Eye (tissue), 1 donor: ENCODE results near the gene SLC2A5.

Source experiments
- DNase-seq: peaks from one replicate; pipeline ENCODE4 v3.0.0-alpha.2; 2015

SLC2A5 gene

GRCh38 chr1:9088807-9089206, 19.4 kb upstream of the SLC2A5 start:
- DNase-seq: no peak

- no peak for DNase-seq
Measured at GRCh38 chr1:9087411-9088125, 18.1 kb upstream of the SLC2A5 start.

GRCh38 chr1:9086796-9087195, 17.4 kb upstream of the SLC2A5 start:
- DNase-seq: no peak

GRCh38 chr1:9086045-9086444, 16.6 kb upstream of the SLC2A5 start:
- no peak for DNase-seq

- no peak for DNase-seq
Measured at GRCh38 chr1:9085306-9085940, 16.0 kb upstream of the SLC2A5 start.

- no peak for DNase-seq
Measured at GRCh38 chr1:9084906-9085305, 15.5 kb upstream of the SLC2A5 start.

- DNase-seq: no peak
Measured at GRCh38 chr1:9081473-9081872, 12.0 kb upstream of the SLC2A5 start.

GRCh38 chr1:9080705-9081291, 11.4 kb upstream of the SLC2A5 start:
- no peak for DNase-seq

- no peak for DNase-seq
Measured at GRCh38 chr1:9079988-9080704, 10.7 kb upstream of the SLC2A5 start.

GRCh38 chr1:9078752-9079500, 9.5 kb upstream of the SLC2A5 start:
- DNase-seq: no peak

GRCh38 chr1:9078015-9078751, 8.7 kb upstream of the SLC2A5 start:
- DNase-seq: no peak

GRCh38 chr1:9075022-9075421, 5.6 kb upstream of the SLC2A5 start:
- no peak for DNase-seq

- no peak for DNase-seq
Measured at GRCh38 chr1:9073143-9073542, 3.7 kb upstream of the SLC2A5 start.

GRCh38 chr1:9071554-9072235, 2.3 kb upstream of the SLC2A5 start:
- no peak for DNase-seq

- DNase-seq: peak; percentile 75
Measured at GRCh38 chr1:9070486-9070885, 1.1 kb upstream of the SLC2A5 start.

- peak; percentile 42 for DNase-seq
Measured at GRCh38 chr1:9068981-9069325, 482 bp downstream of the SLC2A5 start.

- no peak for DNase-seq
Measured at GRCh38 chr1:9066945-9067807, 2.3 kb downstream of the SLC2A5 start.

GRCh38 chr1:9065213-9065751, 4.2 kb downstream of the SLC2A5 start:
- DNase-seq: no peak

GRCh38 chr1:9062846-9063245, 6.6 kb downstream of the SLC2A5 start:
- DNase-seq: no peak

GRCh38 chr1:9062021-9062471, 7.4 kb downstream of the SLC2A5 start:
- DNase-seq: no peak
